Caco-2 (cell line): Measurements from ENCODE around the gene METTL24. TPM values are rescaled to one million over a fixed set of nuclear protein-coding genes. Genes with fewer than 3 reads are reported as not detected.

ENCODE experiments used
- BruUV-seq: library from RNA; stranded (reverse); fragments of 400-500 nt; replicated peaks from 2 replicates; lab custom pipeline; 2021; lab: Mats Ljungman, UMichigan
- CTCF ChIA-PET: fragments of 300-600 bp; sonication (Branson Sonifier 250); formaldehyde crosslinking; loops from one replicate; lab custom pipeline; 2022; ENCODE audit warnings: antibody characterized with exemption; lab: Charles Lee
- POLR2A ChIA-PET: fragments of 300-600 bp; sonication (Branson Sonifier 250); formaldehyde crosslinking; loops from one replicate; lab custom pipeline; 2022; ENCODE audit warnings: antibody characterized with exemption; lab: Charles Lee
- DNase-seq, 2 experiments: peaks; one replicate each; pipeline versions ENCODE4 v3.0.0 to v3.0.0-alpha.2; 2020 to 2022
- H3K27me3 ChIP-seq: replicated peaks from 2 replicates; pipeline ENCODE4 v1.6.0; 2011; ENCODE audit warnings: low read length; ENCODE audit not compliant: control insufficient read depth, insufficient read depth
- H3K36me3 ChIP-seq: 2 replicates; pipeline ENCODE4 v1.5.1; 2011; ENCODE audit warnings: low read length; ENCODE audit not compliant: control insufficient read depth, insufficient read depth
- H3K4me1 ChIP-seq: fragments of 250-450 bp; sonication (Bioruptor Pico); 2 replicates; pipeline ENCODE4 v1.5.1; 2020; ENCODE audit warnings: mild to moderate bottlenecking
- H3K4me3 ChIP-seq: 2 replicates; pipeline ENCODE4 v1.5.1; 2011; ENCODE audit warnings: low read depth, mild to moderate bottlenecking, control low read depth, low read length
- H3K9me3 ChIP-seq: fragments of 250-450 bp; sonication (Bioruptor Pico); 2 replicates; pipeline ENCODE4 v1.5.1; 2020; ENCODE audit warnings: mild to moderate bottlenecking, moderate library complexity
- H3K27ac Mint-ChIP-seq: one replicate; pipeline ENCODE4 v1.8.0; 2022; ENCODE audit warnings: mixed read lengths; ENCODE audit not compliant: unreplicated experiment
- H3K27me3 Mint-ChIP-seq: one replicate; pipeline ENCODE4 v1.8.0; 2022; ENCODE audit warnings: mixed read lengths; ENCODE audit not compliant: insufficient read depth, unreplicated experiment
- H3K36me3 Mint-ChIP-seq: one replicate; pipeline ENCODE4 v1.8.0; 2022; ENCODE audit warnings: mild to moderate bottlenecking, mixed read lengths; ENCODE audit not compliant: insufficient read depth, unreplicated experiment
- H3K4me1 Mint-ChIP-seq: one replicate; pipeline ENCODE4 v1.8.0; 2022; ENCODE audit warnings: low read depth, mixed read lengths; ENCODE audit not compliant: unreplicated experiment
- H3K4me3 Mint-ChIP-seq: one replicate; pipeline ENCODE4 v1.8.0; 2022; ENCODE audit warnings: mild to moderate bottlenecking, moderate library complexity, mixed read lengths; ENCODE audit not compliant: unreplicated experiment
- H3K9me3 Mint-ChIP-seq: one replicate; pipeline ENCODE4 v1.8.0; 2022; ENCODE audit warnings: mixed read lengths; ENCODE audit not compliant: unreplicated experiment
- intact Hi-C: fragments of 100-400 bp; cut with micrococcal nuclease; formaldehyde crosslinking; loops from one replicate; pipeline ENCODE4 v1.10.0; 2022; ENCODE audit not compliant: unreplicated experiment
- total RNA-seq: library from RNA; stranded (reverse); gene quantifications from 2 replicates; pipeline ENCODE4 v1.2.3, GENCODE V29; 2022
- TF ChIP-seq, protein P1 (sequence below), 2 experiments: fragments of 200-600 bp in 1 of 2; IDR thresholded peaks; 1 replicate in 1 of 2; 2 replicates in 1 of 2; pipeline versions ENCODE4 v1.5.1 to v1.8.0; 2011 to 2022; ENCODE audit warnings: antibody characterized with exemption in 1 of 2, control low read depth in 1 of 2, inconsistent platforms in 1 of 2, low read depth in 1 of 2, low read length in 1 of 2, mild to moderate bottlenecking in 1 of 2, moderate library complexity in 1 of 2; ENCODE audit not compliant: insufficient read depth in 1 of 2, severe bottlenecking in 1 of 2, unreplicated experiment in 1 of 2

METTL24 gene
- total RNA-seq, 1 experiment from 2014 or later = not detected

DNA sequence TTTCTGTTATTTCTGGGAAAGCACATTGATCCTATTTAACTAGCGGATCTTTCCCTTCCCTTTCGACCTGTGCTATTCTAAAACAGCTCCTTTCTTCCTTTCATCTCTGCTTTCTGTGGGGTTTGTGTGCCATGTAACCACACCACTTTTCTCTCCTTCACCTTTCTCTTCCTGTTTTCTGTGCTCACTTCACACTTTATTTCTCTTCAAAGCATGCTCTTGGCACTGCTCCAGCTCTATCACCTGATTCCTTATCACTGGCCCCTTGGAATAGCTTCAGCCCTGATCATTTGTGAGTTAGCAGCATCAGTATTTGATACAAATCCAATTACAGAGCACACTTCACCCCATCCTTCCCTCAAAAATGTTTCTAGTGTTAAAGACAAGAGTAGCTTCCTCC, 8.1 kb upstream of the METTL24 start:
- TF ChIP-seq, protein P1, sequence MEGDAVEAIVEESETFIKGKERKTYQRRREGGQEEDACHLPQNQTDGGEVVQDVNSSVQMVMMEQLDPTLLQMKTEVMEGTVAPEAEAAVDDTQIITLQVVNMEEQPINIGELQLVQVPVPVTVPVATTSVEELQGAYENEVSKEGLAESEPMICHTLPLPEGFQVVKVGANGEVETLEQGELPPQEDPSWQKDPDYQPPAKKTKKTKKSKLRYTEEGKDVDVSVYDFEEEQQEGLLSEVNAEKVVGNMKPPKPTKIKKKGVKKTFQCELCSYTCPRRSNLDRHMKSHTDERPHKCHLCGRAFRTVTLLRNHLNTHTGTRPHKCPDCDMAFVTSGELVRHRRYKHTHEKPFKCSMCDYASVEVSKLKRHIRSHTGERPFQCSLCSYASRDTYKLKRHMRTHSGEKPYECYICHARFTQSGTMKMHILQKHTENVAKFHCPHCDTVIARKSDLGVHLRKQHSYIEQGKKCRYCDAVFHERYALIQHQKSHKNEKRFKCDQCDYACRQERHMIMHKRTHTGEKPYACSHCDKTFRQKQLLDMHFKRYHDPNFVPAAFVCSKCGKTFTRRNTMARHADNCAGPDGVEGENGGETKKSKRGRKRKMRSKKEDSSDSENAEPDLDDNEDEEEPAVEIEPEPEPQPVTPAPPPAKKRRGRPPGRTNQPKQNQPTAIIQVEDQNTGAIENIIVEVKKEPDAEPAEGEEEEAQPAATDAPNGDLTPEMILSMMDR (IDR thresholded peaks at IDR 0.05; ENCODE audit: insufficient read depth in 1 of 2, low read depth in 1 of 2, low read length in 1 of 2, severe bottlenecking in 1 of 2, unreplicated experiment in 1 of 2) = no peak
- CTCF ChIA-PET = no interaction called here
- H3K27me3 Mint-ChIP-seq = peaks cover 19% of the 10 kb centered on the region

DNA sequence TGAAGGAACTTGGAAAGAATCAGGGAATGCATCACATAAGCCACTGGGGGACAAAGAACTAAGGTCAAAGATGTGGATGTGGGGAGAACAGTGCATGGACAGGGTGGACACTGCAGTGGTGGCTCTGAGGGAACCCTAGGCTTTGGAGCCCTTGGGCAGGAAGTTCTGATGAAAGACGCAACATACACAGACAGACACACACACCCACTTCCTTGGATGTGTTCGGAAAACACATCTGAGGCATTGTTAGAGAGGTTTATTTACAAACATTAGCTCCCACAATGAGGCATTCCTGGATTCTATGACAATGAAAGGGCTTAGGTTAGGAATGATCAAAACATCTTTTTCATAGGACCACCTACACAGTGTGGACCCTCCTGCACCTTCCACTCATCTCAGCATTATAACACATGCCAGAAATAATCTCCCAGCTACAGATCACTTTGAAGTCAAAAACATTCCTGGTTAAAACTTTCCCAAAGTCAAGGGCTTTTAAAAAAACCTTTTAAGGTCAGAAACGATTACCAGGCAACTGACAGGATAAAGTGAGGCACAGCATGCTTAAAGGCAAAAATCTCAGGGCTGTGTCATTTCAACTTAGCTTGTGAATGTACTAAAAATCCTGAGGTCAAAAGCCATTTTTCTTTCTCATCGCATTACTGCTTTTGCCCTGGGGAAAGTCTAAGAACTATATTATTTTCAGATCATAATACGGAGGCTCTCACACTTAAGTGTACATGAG, 6.4 kb upstream of the METTL24 start:
- no peak overlapping the region for H3K4me3 Mint-ChIP-seq
- Histone ChIP-seq H3K4me3 (no peak overlapping the region), H3K27me3 (no peaks in the 10 kb centered on the region), H3K9me3 (no peaks in the 10 kb centered on the region; the same call in 1 of the 2 replicates), H3K36me3 (no peaks in the 10 kb centered on the region), H3K4me1 (0 out of 2 replicates have a peak, but pooled peaks cover 4% of the 10 kb centered on the region)
- H3K36me3 Mint-ChIP-seq = no peaks in the 10 kb centered on the region
- H3K27me3 Mint-ChIP-seq = peaks cover 14% of the 10 kb centered on the region
- TF ChIP-seq, protein P1 (IDR thresholded peaks at IDR 0.05; ENCODE audit: insufficient read depth in 1 of 2, low read depth in 1 of 2, low read length in 1 of 2, severe bottlenecking in 1 of 2, unreplicated experiment in 1 of 2) = no peak
- intact Hi-C loops = no loop called here
- no peak overlapping the region for H3K27ac Mint-ChIP-seq
- ChIA-PET CTCF (interaction anchor here (0.6 kb wide), 1 partner anchor 186 kb away, joined by 3 read pairs; no protein-coding TSS in a partner anchor), POLR2A (no interaction called here)
- peaks cover 6% of the 10 kb centered on the region for H3K4me1 Mint-ChIP-seq
- no TSS peak for BruUV-seq
- peaks cover 18% of the 10 kb centered on the region for H3K9me3 Mint-ChIP-seq
- DNase-seq = no peak

More for the DNA sequence above, 8.1 kb upstream of the METTL24 start:
- Histone ChIP-seq H3K4me3 (no peak overlapping the region), H3K27me3 (no peaks in the 10 kb centered on the region), H3K36me3 (no peaks in the 10 kb centered on the region), H3K4me1 (no peaks in the 10 kb centered on the region), H3K9me3 (no peaks in the 10 kb centered on the region; the same call in 1 of the 2 replicates)
- Mint-ChIP-seq H3K4me1 (peaks cover 6% of the 10 kb centered on the region), H3K27ac (no peak overlapping the region), H3K9me3 (peaks cover 13% of the 10 kb centered on the region), H3K4me3 (no peak overlapping the region), H3K36me3 (no peaks in the 10 kb centered on the region)
- intact Hi-C loops = no loop called here
- POLR2A ChIA-PET = no interaction called here
- no peak for DNase-seq
- BruUV-seq = no TSS peak

DNA sequence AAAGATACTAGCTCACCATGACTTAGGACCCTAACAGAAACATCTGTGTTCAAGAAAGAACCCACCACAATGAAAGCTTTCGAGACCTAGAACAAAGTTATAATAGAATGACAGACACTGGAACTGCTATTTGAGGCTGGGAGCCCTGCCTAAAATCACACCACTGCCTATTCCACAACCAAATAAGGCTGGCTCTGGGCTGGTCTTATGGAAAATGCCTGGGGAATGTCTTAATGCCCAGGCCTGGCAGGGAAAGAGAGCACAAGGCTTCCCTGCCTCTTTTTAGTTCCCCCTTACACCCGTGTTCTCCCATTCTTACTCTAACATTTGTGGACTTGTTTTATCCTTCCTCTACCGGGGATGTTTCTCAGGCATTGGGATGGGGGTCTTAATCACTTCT, 5.6 kb upstream of the METTL24 start:
- Histone ChIP-seq H3K27me3 (no peaks in the 10 kb centered on the region), H3K36me3 (no peaks in the 10 kb centered on the region), H3K9me3 (no peaks in the 10 kb centered on the region; the same call in 1 of the 2 replicates), H3K4me1 (0 out of 2 replicates have a peak, but pooled peaks cover 4% of the 10 kb centered on the region), H3K4me3 (no peak overlapping the region)
- H3K27me3 Mint-ChIP-seq = peaks cover 11% of the 10 kb centered on the region
- no peaks in the 10 kb centered on the region for H3K36me3 Mint-ChIP-seq
- DNase-seq = no peak
- H3K4me1 Mint-ChIP-seq = peaks cover 6% of the 10 kb centered on the region
- TF ChIP-seq, protein P1 (IDR thresholded peaks at IDR 0.05; ENCODE audit: insufficient read depth in 1 of 2, low read depth in 1 of 2, low read length in 1 of 2, severe bottlenecking in 1 of 2, unreplicated experiment in 1 of 2) = no peak
- H3K27ac Mint-ChIP-seq = no peak overlapping the region
- H3K4me3 Mint-ChIP-seq = no peak overlapping the region
- BruUV-seq = no TSS peak
- ChIA-PET CTCF (no interaction called here), POLR2A (no interaction called here)
- intact Hi-C loops = no loop called here
- peaks cover 18% of the 10 kb centered on the region for H3K9me3 Mint-ChIP-seq
